Measurements from ENCODE around the gene ANKRD10.

ANKRD10 gene

DNA sequence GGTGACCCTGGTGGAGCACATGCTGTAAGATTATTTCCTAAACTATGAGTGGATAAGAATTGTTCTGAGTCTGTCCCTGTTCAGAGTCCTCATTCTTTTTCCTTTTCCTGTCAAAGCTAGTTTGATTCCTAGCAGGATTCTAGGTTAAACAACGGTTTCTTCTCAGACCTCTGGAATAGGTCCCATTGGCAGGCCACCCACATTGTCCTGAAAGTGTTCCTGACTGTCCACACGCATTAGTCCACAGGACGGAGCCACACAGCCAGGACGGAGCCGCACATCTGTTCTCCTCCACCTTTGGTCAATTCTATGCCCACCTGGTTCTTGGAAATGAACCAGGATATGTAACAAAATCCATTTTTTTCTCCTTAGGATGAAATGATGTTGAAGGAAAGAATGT lies 46.1 kb downstream of the ANKRD10 start:
- TF ChIP-seq, protein P1, sequence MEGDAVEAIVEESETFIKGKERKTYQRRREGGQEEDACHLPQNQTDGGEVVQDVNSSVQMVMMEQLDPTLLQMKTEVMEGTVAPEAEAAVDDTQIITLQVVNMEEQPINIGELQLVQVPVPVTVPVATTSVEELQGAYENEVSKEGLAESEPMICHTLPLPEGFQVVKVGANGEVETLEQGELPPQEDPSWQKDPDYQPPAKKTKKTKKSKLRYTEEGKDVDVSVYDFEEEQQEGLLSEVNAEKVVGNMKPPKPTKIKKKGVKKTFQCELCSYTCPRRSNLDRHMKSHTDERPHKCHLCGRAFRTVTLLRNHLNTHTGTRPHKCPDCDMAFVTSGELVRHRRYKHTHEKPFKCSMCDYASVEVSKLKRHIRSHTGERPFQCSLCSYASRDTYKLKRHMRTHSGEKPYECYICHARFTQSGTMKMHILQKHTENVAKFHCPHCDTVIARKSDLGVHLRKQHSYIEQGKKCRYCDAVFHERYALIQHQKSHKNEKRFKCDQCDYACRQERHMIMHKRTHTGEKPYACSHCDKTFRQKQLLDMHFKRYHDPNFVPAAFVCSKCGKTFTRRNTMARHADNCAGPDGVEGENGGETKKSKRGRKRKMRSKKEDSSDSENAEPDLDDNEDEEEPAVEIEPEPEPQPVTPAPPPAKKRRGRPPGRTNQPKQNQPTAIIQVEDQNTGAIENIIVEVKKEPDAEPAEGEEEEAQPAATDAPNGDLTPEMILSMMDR (IDR thresholded peaks at IDR 0.05; ENCODE audit: borderline replicate concordance, insufficient read depth, low read depth, low read length) = no peak
- H3K4me3 ChIP-seq (ENCODE audit: low read depth, low read length) = no peak overlapping the region

GRCh38 chr13:110867380-110867779 lies 47.5 kb downstream of the ANKRD10 start:
- no peak overlapping the region for H3K4me3 ChIP-seq (ENCODE audit: low read depth, low read length)
- TF ChIP-seq, protein P1 (IDR thresholded peaks at IDR 0.05; ENCODE audit: borderline replicate concordance, insufficient read depth, low read depth, low read length) = no peak

DNA sequence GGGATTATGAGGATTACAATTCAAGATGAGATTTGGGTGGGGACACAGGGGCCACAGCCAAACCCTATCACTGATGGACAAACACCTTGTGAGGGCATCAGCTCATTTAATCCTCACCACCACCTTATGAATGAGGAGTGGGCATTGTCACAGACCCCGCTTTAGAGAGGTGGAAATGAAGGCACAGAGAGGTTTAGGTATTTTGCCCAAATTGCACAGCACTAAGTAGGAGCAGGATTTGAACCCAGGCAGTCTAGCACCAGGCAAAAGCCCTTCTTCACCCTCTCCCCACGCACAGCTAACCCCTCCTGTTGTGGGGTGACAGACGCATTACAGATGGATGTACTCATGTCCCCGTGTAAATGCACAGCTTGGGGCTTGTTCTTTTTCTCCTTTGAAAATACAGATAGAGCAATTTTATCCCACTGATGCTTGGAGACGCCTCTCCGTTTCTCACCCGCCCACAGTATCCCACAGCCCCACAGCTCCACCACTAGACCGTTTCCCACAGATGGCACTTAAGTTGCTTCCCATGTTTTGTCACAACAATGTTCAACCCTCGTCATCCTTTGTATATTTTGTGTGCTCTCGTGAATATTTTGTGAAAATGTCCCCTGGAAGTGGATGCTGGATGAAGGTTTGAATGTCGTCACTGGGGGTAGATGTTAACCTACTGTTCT lies 48.2 kb downstream of the ANKRD10 start:
- TF ChIP-seq, protein P1 (IDR thresholded peaks at IDR 0.05; ENCODE audit: borderline replicate concordance, insufficient read depth, low read depth, low read length) = no peak
- no peak overlapping the region for H3K4me3 ChIP-seq (ENCODE audit: low read depth, low read length)

- no peak overlapping the region for H3K4me3 ChIP-seq (ENCODE audit: low read depth, low read length)
- TF ChIP-seq, protein P1 (IDR thresholded peaks at IDR 0.05; ENCODE audit: borderline replicate concordance, insufficient read depth, low read depth, low read length) = no peak
Observed at GRCh38 chr13:110863685-110864084, 51.2 kb downstream of the ANKRD10 start.

DNA sequence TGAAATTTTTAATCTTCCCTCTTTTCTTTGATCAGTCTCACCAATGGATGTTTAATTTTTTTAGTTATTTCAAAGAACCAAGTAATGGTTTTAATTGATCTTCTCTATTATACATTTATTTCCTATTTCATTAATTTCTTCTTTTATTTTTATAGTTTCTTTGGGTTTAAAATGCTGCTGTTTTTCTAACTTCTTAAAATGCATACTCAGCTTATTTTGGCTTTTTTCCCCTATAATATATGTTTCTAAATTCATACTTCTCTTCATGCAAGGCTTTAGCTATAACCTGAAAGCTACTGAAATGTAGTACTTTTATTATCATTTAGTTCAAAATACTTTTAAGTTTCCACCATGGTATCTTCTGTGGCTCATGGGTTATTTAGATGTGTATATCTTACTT lies 53.9 kb downstream of the ANKRD10 start:
- TF ChIP-seq, protein P1 (IDR thresholded peaks at IDR 0.05; ENCODE audit: borderline replicate concordance, insufficient read depth, low read depth, low read length) = no peak
- H3K4me3 ChIP-seq (ENCODE audit: low read depth, low read length) = no peak overlapping the region

- TF ChIP-seq, protein P1 (IDR thresholded peaks at IDR 0.05; ENCODE audit: borderline replicate concordance, insufficient read depth, low read depth, low read length) = no peak
- H3K4me3 ChIP-seq (ENCODE audit: low read depth, low read length) = no peak overlapping the region
Observed at GRCh38 chr13:110856942-110857835, 57.7 kb downstream of the ANKRD10 start.
